Keratinocyte (primary cell): ENCODE results near the gene HDGFL1. TPM values are rescaled to one million over a fixed set of nuclear protein-coding genes. Genes with fewer than 3 reads are reported as not detected.

ENCODE experiments used
- DNase-seq: peaks from one replicate; pipeline ENCODE4 v3.0.0-alpha.2; 2011; ENCODE audit warnings: low read depth, missing footprints, low spot score
- FAIRE-seq: peaks from 2 replicates; lab custom pipeline; 2011; peaks lifted over from hg19 to GRCh38; lab: Jason Lieb, UNC
- H2AFZ ChIP-seq: 2 replicates; pipeline ENCODE4 v1.6.0; 2012; ENCODE audit warnings: low read length, control low read depth, inconsistent platforms; ENCODE audit not compliant: control insufficient read depth
- H3K27ac ChIP-seq: 2 replicates; pipeline ENCODE4 v1.5.1; 2011; ENCODE audit warnings: low read length; ENCODE audit not compliant: control insufficient read depth, insufficient read depth
- H3K27me3 ChIP-seq: 3 replicates; pipeline ENCODE4 v1.6.0; 2011; ENCODE audit warnings: low read length; ENCODE audit not compliant: control insufficient read depth, insufficient read depth; ENCODE audit errors: extremely low read depth
- H3K36me3 ChIP-seq, 2 experiments: 2 replicates in 1 of 2; 3 replicates in 1 of 2; pipeline ENCODE4 v1.5.1; 2011; ENCODE audit warnings: low read length in 2 of 2, mild to moderate bottlenecking in 1 of 2; ENCODE audit not compliant: control insufficient read depth in 2 of 2, insufficient read depth in 2 of 2; ENCODE audit errors: extremely low read depth in 1 of 2
- H3K4me1 ChIP-seq: 3 replicates; pipeline ENCODE4 v1.5.1; 2011; ENCODE audit warnings: low read length; ENCODE audit not compliant: control insufficient read depth, insufficient read depth; ENCODE audit errors: extremely low read depth
- H3K4me2 ChIP-seq: 3 replicates; pipeline ENCODE4 v1.6.0; 2011; ENCODE audit warnings: low read depth, low read length; ENCODE audit not compliant: control insufficient read depth, insufficient read depth; ENCODE audit errors: extremely low read depth
- H3K4me3 ChIP-seq, 3 experiments: fragments of 200-600 bp in 1 of 3; sonication (generic) in 1 of 3; 2 replicates in 2 of 3; 3 replicates in 1 of 3; pipeline ENCODE4 v1.5.1; 2011 to 2016; ENCODE audit warnings: low read length in 3 of 3, mild to moderate bottlenecking in 3 of 3, control low read depth in 2 of 3, inconsistent platforms in 1 of 3, low read depth in 1 of 3, mixed read lengths in 1 of 3, mixed run types in 1 of 3, moderate library complexity in 1 of 3; ENCODE audit not compliant: control insufficient read depth in 2 of 3, insufficient read depth in 2 of 3; ENCODE audit errors: extremely low read depth in 1 of 3
- H3K79me2 ChIP-seq: 2 replicates; pipeline ENCODE4 v1.6.0; 2012; ENCODE audit warnings: low read length; ENCODE audit not compliant: control insufficient read depth, insufficient read depth
- H3K9ac ChIP-seq: 3 replicates; pipeline ENCODE4 v1.6.0; 2011; ENCODE audit warnings: low read length; ENCODE audit not compliant: control insufficient read depth, insufficient read depth; ENCODE audit errors: extremely low read depth
- H3K9me1 ChIP-seq: 3 replicates; pipeline ENCODE4 v1.6.0; 2011; ENCODE audit warnings: low read length; ENCODE audit not compliant: control insufficient read depth, insufficient read depth; ENCODE audit errors: extremely low read depth
- H3K9me3 ChIP-seq: 2 replicates; pipeline ENCODE4 v1.5.1; 2012; ENCODE audit warnings: low read depth, low read length; ENCODE audit not compliant: control insufficient read depth
- H4K20me1 ChIP-seq: 3 replicates; pipeline ENCODE4 v1.6.0; 2011; ENCODE audit warnings: low read length; ENCODE audit not compliant: control insufficient read depth, insufficient read depth; ENCODE audit errors: extremely low read depth
- EZH2 ChIP-seq: IDR thresholded peaks from one replicate; pipeline ENCODE4 v1.6.1; 2012; ENCODE audit warnings: inconsistent platforms, mild to moderate bottlenecking, low read length, moderate library complexity
- dilution Hi-C: fragments of 300-500 bp; cut with MboI; formaldehyde crosslinking; loops from one replicate; pipeline ENCODE4 v1.7.0; 2020; ENCODE audit warnings: low sequenced_read_pairs; ENCODE audit not compliant: extremely low pct_ligation_motif_present
- polyA plus RNA-seq, 5 experiments: library from polyadenylated mRNA; depleted of rRNA in 3 of 5; stranded (reverse) in 3 of 5; stranded (forward) in 1 of 5; unstranded in 1 of 5; fragments of >200 nt; gene quantifications; 1 replicate in 1 of 5; 2 replicates in 3 of 5; 3 replicates in 1 of 5; pipeline versions ENCODE4 v1.2.1 to v1.2.3, GENCODE V29; 2011 to 2012; ENCODE audit warnings: missing spikeins in 2 of 5, low read depth in 1 of 5, low replicate concordance in 1 of 5
- TF ChIP-seq, protein P1 (sequence below), 3 experiments: IDR thresholded peaks in 1 of 3; conservative IDR thresholded peaks in 1 of 3; optimal IDR thresholded peaks in 1 of 3; 2 replicates in 2 of 3; 3 replicates in 1 of 3; pipeline versions ENCODE3 to v1.5.1; 2011; ENCODE audit warnings: low read length in 3 of 3, mild to moderate bottlenecking in 3 of 3, moderate library complexity in 2 of 3, control low read depth in 1 of 3, inconsistent platforms in 1 of 3; ENCODE audit not compliant: insufficient read depth in 2 of 3; ENCODE audit errors: extremely low read depth in 1 of 3

HDGFL1 gene
- polyA plus RNA-seq, 1 donor (not counting 4 experiments of a cell fraction or from before 2014, with no cell fraction given): not detected

DNA sequence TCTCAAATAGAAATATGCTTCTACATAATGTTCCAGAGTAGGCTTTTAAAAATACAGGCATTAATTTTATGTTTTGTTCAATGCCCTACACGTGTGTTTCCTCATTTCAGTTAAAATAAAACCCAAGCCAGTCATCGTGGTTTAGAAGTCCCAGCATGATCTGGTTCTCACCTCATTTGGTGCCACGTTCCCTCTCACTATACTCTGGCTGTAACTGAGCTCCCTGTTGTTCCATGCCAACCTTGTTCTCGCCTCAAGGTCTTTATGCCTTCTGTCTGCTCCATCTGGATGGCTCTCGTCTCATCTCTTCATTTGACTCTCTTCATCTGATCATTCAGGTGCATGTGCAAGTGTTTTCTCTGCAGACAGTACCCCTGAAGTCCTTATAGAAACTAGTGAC is 32.6 kb downstream of the HDGFL1 start:
- Histone ChIP-seq H3K36me3 (no peaks in the 10 kb centered on the region), H3K9me3 (no peaks in the 10 kb centered on the region), H3K4me3 (no peak overlapping the region), H3K4me1 (peaks cover 2% of the 10 kb centered on the region), H3K9me1 (no peaks in the 10 kb centered on the region), H3K27ac (no peak overlapping the region), H3K79me2 (no peaks in the 10 kb centered on the region), H3K9ac (no peak overlapping the region), H3K4me2 (no peak overlapping the region), H3K27me3 (no peaks in the 10 kb centered on the region), H4K20me1 (no peaks in the 10 kb centered on the region), H2AFZ (no peak overlapping the region)
- FAIRE-seq (no peak), DNase-seq (no peak)
- TF ChIP-seq, protein P1, sequence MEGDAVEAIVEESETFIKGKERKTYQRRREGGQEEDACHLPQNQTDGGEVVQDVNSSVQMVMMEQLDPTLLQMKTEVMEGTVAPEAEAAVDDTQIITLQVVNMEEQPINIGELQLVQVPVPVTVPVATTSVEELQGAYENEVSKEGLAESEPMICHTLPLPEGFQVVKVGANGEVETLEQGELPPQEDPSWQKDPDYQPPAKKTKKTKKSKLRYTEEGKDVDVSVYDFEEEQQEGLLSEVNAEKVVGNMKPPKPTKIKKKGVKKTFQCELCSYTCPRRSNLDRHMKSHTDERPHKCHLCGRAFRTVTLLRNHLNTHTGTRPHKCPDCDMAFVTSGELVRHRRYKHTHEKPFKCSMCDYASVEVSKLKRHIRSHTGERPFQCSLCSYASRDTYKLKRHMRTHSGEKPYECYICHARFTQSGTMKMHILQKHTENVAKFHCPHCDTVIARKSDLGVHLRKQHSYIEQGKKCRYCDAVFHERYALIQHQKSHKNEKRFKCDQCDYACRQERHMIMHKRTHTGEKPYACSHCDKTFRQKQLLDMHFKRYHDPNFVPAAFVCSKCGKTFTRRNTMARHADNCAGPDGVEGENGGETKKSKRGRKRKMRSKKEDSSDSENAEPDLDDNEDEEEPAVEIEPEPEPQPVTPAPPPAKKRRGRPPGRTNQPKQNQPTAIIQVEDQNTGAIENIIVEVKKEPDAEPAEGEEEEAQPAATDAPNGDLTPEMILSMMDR (optimal IDR thresholded peaks at IDR 0.05 in 1 of 3, IDR thresholded peaks at IDR 0.05 in 1 of 3, conservative IDR thresholded peaks at IDR 0.05 in 1 of 3; ENCODE audit: extremely low read depth in 1 of 3, insufficient read depth in 2 of 3, low read length in 3 of 3): no peak
- no peak for TF ChIP-seq EZH2
- dilution Hi-C loops: no loop called here

DNA sequence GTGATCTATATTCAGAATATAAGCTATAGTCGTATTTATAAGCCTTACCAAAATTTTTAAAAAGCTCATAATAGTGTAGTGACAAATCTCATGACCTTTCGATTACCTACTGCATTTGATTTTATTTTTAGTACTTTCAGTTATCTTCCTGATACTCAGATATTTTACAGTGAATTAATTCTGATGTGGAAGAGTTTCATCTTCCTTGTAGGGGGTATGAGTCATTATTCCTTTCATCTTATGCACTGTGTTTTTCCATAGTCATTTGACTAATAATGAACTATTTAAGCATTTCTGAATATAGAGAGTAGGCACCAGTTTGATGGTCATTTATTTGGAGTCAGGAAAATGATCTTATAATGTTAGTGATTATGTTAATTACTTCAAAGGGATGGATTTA is 36.4 kb downstream of the HDGFL1 start:
- no peak overlapping the region for H3K27ac ChIP-seq
- H3K4me3 ChIP-seq: no peak overlapping the region
- no peak for TF ChIP-seq EZH2
- TF ChIP-seq, protein P1 (optimal IDR thresholded peaks at IDR 0.05 in 1 of 3, IDR thresholded peaks at IDR 0.05 in 1 of 3, conservative IDR thresholded peaks at IDR 0.05 in 1 of 3; ENCODE audit: extremely low read depth in 1 of 3, insufficient read depth in 2 of 3, low read length in 3 of 3): no peak
- no peak overlapping the region for H3K9ac ChIP-seq
- H3K79me2 ChIP-seq: no peaks in the 10 kb centered on the region
- H3K9me3 ChIP-seq: no peaks in the 10 kb centered on the region
- no peak overlapping the region for H3K4me2 ChIP-seq
- H3K36me3 ChIP-seq: no peaks in the 10 kb centered on the region
- dilution Hi-C loops: no loop called here
- FAIRE-seq: no peak
- no peaks in the 10 kb centered on the region for H3K27me3 ChIP-seq
- no peak overlapping the region for H2AFZ ChIP-seq
- H3K4me1 ChIP-seq: no peaks in the 10 kb centered on the region
- DNase-seq: no peak
- no peaks in the 10 kb centered on the region for H3K9me1 ChIP-seq
- H4K20me1 ChIP-seq: no peaks in the 10 kb centered on the region
